MCF 10A (cell line): ENCODE data around the gene TSSC4. TPM values are rescaled to one million over a fixed set of nuclear protein-coding genes. Genes with fewer than 3 reads are reported as not detected.

ENCODE experiments used
- BruUV-seq: library from RNA; stranded (reverse); fragments of 400-500 nt; replicated peaks from 2 replicates; lab custom pipeline; 2021; lab: Mats Ljungman, UMichigan
- CTCF ChIA-PET: fragments of 300-600 bp; sonication (Branson Sonifier 250); formaldehyde crosslinking; extraction: SDS; loops from one replicate; lab custom pipeline; 2021; ENCODE audit warnings: antibody characterized with exemption, inconsistent platforms; lab: Yijun Ruan, JAX
- POLR2A ChIA-PET: fragments of 300-600, 350-650 bp; sonication (Branson Sonifier 250); formaldehyde crosslinking; extraction: SDS; loops from one replicate; lab custom pipeline; 2020; ENCODE audit warnings: antibody characterized with exemption, inconsistent platforms; lab: Yijun Ruan, JAX
- DNase-seq: peaks from one replicate; pipeline ENCODE4 v3.0.0-alpha.2; 2018; ENCODE audit not compliant: unreplicated experiment
- H3K27ac Mint-ChIP-seq: one replicate; pipeline ENCODE4 v1.8.0; 2022; ENCODE audit warnings: mild to moderate bottlenecking, low read depth, mixed read lengths; ENCODE audit not compliant: unreplicated experiment
- H3K27me3 Mint-ChIP-seq: one replicate; pipeline ENCODE4 v1.8.0; 2022; ENCODE audit warnings: mixed read lengths; ENCODE audit not compliant: insufficient read depth, unreplicated experiment
- H3K36me3 Mint-ChIP-seq: one replicate; pipeline ENCODE4 v1.8.0; 2022; ENCODE audit warnings: mild to moderate bottlenecking, moderate library complexity, mixed read lengths; ENCODE audit not compliant: insufficient read depth, unreplicated experiment
- H3K4me1 Mint-ChIP-seq: one replicate; pipeline ENCODE4 v1.8.0; 2022; ENCODE audit warnings: mixed read lengths; ENCODE audit not compliant: insufficient read depth, unreplicated experiment
- H3K4me3 Mint-ChIP-seq: one replicate; pipeline ENCODE4 v1.8.0; 2022; ENCODE audit warnings: mild to moderate bottlenecking, moderate library complexity, mixed read lengths; ENCODE audit not compliant: unreplicated experiment
- H3K9me3 Mint-ChIP-seq: one replicate; pipeline ENCODE4 v1.8.0; 2022; ENCODE audit warnings: mixed read lengths; ENCODE audit not compliant: unreplicated experiment
- intact Hi-C: fragments of 100-400 bp; cut with micrococcal nuclease; formaldehyde crosslinking; loops from 2 replicates; pipeline ENCODE4 v1.14.1; 2022
- total RNA-seq: library from RNA; stranded (reverse); gene quantifications from 2 replicates; pipeline ENCODE4 v1.2.3, GENCODE V29; 2022
- TF ChIP-seq, protein P1 (sequence below): fragments of 200-600 bp; IDR thresholded peaks from one replicate; pipeline ENCODE4 v1.8.0; 2022; ENCODE audit warnings: antibody characterized with exemption, mild to moderate bottlenecking; ENCODE audit not compliant: unreplicated experiment

TSSC4 gene
- total RNA-seq, 1 experiment from 2014 or later = 70.3 TPM

- intact Hi-C loops = no loop called here
- POLR2A ChIA-PET = interaction anchor here (0.5 to 3.0 kb wide), 13 partner anchors 10 to 937 kb away, joined by 3 to 30 read pairs (median 3); partner anchors contain the start of genes PHLDA2 and TSSC4
- peak; percentile 51 for DNase-seq
- BruUV-seq = TSS peak; percentile 70
- Mint-ChIP-seq H3K4me1 (peaks cover 18% of the 10 kb centered on the region), H3K4me3 (peak overlapping the region; percentile 79), H3K36me3 (no peaks in the 10 kb centered on the region), H3K27me3 (no peaks in the 10 kb centered on the region), H3K9me3 (no peaks in the 10 kb centered on the region), H3K27ac (peak overlapping the region; percentile 70)
- CTCF ChIA-PET = interaction anchor here (0.6 to 1.1 kb wide), 5 partner anchors 12 to 58 kb away, joined by 3 to 6 read pairs (median 3); no protein-coding TSS in a partner anchor
- TF ChIP-seq, protein P1, sequence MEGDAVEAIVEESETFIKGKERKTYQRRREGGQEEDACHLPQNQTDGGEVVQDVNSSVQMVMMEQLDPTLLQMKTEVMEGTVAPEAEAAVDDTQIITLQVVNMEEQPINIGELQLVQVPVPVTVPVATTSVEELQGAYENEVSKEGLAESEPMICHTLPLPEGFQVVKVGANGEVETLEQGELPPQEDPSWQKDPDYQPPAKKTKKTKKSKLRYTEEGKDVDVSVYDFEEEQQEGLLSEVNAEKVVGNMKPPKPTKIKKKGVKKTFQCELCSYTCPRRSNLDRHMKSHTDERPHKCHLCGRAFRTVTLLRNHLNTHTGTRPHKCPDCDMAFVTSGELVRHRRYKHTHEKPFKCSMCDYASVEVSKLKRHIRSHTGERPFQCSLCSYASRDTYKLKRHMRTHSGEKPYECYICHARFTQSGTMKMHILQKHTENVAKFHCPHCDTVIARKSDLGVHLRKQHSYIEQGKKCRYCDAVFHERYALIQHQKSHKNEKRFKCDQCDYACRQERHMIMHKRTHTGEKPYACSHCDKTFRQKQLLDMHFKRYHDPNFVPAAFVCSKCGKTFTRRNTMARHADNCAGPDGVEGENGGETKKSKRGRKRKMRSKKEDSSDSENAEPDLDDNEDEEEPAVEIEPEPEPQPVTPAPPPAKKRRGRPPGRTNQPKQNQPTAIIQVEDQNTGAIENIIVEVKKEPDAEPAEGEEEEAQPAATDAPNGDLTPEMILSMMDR = no peak
Measured at GRCh38 chr11:2377511-2378443, 22.8 kb upstream of the TSSC4 start.

- H3K4me3 Mint-ChIP-seq = peak overlapping the region; percentile 79
- CTCF ChIA-PET = interaction anchor here (0.6 to 1.0 kb wide), 2 partner anchors 11 to 42 kb away, joined by 4 to 6 read pairs; no protein-coding TSS in a partner anchor
Measured at GRCh38 chr11:2378527-2379210, 21.9 kb upstream of the TSSC4 start.

DNA sequence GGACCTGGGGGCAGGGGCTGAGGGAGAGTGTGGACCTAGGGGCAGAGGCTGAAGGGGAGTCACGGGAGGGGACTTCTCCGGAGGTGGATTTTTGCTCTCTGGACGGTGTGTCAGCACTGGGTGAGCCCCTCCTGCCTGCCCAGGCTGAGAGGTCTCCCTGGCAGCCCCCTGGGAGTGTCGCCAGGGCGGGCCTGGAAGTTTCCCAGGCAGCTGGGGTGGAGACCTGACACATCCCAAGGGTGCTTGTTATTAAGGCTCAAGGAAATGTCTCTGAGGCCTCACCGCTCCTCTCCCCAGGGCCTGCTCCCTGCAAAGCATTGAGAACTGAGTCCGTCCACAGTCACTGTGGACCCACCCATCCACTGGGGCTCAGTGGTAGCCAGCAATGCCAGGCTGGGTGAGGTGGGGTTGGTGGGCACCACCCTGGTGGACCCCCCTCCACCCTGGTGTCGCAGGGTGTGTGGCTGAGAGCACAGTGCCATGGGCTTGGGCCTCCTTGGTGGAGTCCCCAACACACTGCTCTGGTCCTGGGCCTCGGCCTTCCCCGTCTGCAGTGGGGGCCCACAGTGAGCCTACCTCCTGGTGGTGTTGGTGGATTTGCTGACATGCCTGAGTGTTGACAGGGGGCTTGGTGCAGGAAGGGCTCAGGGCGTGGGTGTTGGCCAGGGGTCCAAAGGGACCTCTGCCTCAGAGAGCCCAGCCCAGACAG lies 20.9 kb upstream of the TSSC4 start:
- Mint-ChIP-seq H3K36me3 (peaks cover 8% of the 10 kb centered on the region), H3K4me1 (peaks cover 18% of the 10 kb centered on the region), H3K27me3 (no peaks in the 10 kb centered on the region), H3K27ac (no peak overlapping the region), H3K9me3 (no peaks in the 10 kb centered on the region), H3K4me3 (peak overlapping the region; percentile 19)
- ChIA-PET POLR2A (interaction anchor here (0.5 to 3.0 kb wide), 2 partner anchors 21 to 232 kb away, joined by 3 to 30 read pairs; partner anchors contain the start of gene TSSC4), CTCF (interaction anchor here (0.7 kb wide), 1 partner anchor 488 kb away, joined by 3 read pairs; the partner anchor contains the start of gene PRR33)
- no peak for DNase-seq
- no TSS peak for BruUV-seq
- TF ChIP-seq, protein P1 = no peak
- intact Hi-C loops = no loop called here

More at GRCh38 chr11:2378527-2379210, 21.9 kb upstream of the TSSC4 start:
- peaks cover 6% of the 10 kb centered on the region for H3K36me3 Mint-ChIP-seq
- POLR2A ChIA-PET = interaction anchor here (0.5 to 3.0 kb wide), 12 partner anchors 9 to 938 kb away, joined by 3 to 30 read pairs (median 3); partner anchors contain the start of genes PHLDA2 and TSSC4
- intact Hi-C loops = no loop called here
- H3K27ac Mint-ChIP-seq = peak overlapping the region; percentile 70
- H3K27me3 Mint-ChIP-seq = no peaks in the 10 kb centered on the region
- TF ChIP-seq, protein P1 = no peak
- no peak for DNase-seq
- H3K9me3 Mint-ChIP-seq = no peaks in the 10 kb centered on the region
- H3K4me1 Mint-ChIP-seq = peaks cover 18% of the 10 kb centered on the region
- BruUV-seq = no TSS peak
